H1 (cell line): ENCODE data around the gene PCBP4. TPM values are rescaled to one million over a fixed set of nuclear protein-coding genes. Genes with fewer than 3 reads are reported as not detected.

Experiments
- CTCF ChIA-PET: fragments of 300-600 bp; sonication (Branson Sonifier 250); formaldehyde crosslinking; loops from one replicate; lab custom pipeline; 2021; ENCODE audit not compliant: partially characterized antibody; lab: Charles Lee
- POLR2A ChIA-PET: fragments of 300-600 bp; sonication (Branson Sonifier 250); formaldehyde crosslinking; loops from one replicate; lab custom pipeline; 2021; ENCODE audit warnings: inconsistent platforms; ENCODE audit not compliant: partially characterized antibody; lab: Charles Lee
- DNase-seq, 2 experiments: peaks; one replicate each; pipeline versions ENCODE4 v3.0.0 to v3.0.0-alpha.2; 2010 to 2022; ENCODE audit warnings: low spot score in 2 of 2, low read depth in 1 of 2, mixed read lengths in 1 of 2
- FAIRE-seq: peaks from 2 replicates; lab custom pipeline; 2011; peaks lifted over from hg19 to GRCh38; lab: Jason Lieb, UNC
- H2AFZ ChIP-seq: 2 replicates; pipeline ENCODE4 v1.8.1; 2012; ENCODE audit warnings: low read length, inconsistent platforms
- H2AK5ac ChIP-seq: 2 replicates; pipeline ENCODE4 v1.6.1; 2013; ENCODE audit warnings: low read depth, low read length
- H2BK120ac ChIP-seq: replicated peaks from 2 replicates; pipeline ENCODE3; 2013; ENCODE audit warnings: low read depth, low read length, inconsistent platforms
- H2BK12ac ChIP-seq: 2 replicates; pipeline ENCODE4 v1.6.1; 2013; ENCODE audit warnings: low read depth, low read length
- H2BK15ac ChIP-seq: 2 replicates; pipeline ENCODE4 v1.6.1; 2013; ENCODE audit warnings: low read length
- H2BK20ac ChIP-seq: 2 replicates; pipeline ENCODE4 v1.6.1; 2013; ENCODE audit warnings: low read length
- H2BK5ac ChIP-seq: 2 replicates; pipeline ENCODE4 v1.6.1; 2013; ENCODE audit warnings: low read depth, low read length
- H3K14ac ChIP-seq: 2 replicates; pipeline ENCODE4 v1.6.1; 2013; ENCODE audit warnings: inconsistent platforms; ENCODE audit not compliant: insufficient read length
- H3K18ac ChIP-seq: 2 replicates; pipeline ENCODE4 v1.6.1; 2013; ENCODE audit warnings: low read length; ENCODE audit errors: extremely low read depth
- H3K23ac ChIP-seq: 2 replicates; pipeline ENCODE4 v1.6.1; 2013; ENCODE audit warnings: inconsistent platforms; ENCODE audit not compliant: insufficient read length
- H3K23me2 ChIP-seq: 2 replicates; pipeline ENCODE4 v1.6.1; 2013; ENCODE audit warnings: low read depth, low read length
- H3K27ac ChIP-seq: 2 replicates; pipeline ENCODE4 v1.6.1; 2011; ENCODE audit warnings: low read depth, low read length, inconsistent platforms
- H3K27me3 ChIP-seq, 4 experiments: replicated peaks in 1 of 4; 1 replicate in 1 of 4; 2 replicates in 3 of 4; pipeline versions ENCODE4 v1.6.1 to v1.8.1; 2011 to 2013; ENCODE audit warnings: low read length in 3 of 4, mild to moderate bottlenecking in 3 of 4, inconsistent platforms in 2 of 4, mixed read lengths in 2 of 4, moderate library complexity in 1 of 4; ENCODE audit not compliant: control insufficient read depth in 3 of 4, insufficient read depth in 3 of 4; ENCODE audit errors: extremely low read depth in 1 of 4
- H3K36me3 ChIP-seq, 4 experiments: 2 replicates each; pipeline versions ENCODE4 v1.6.1 to v1.8.1; 2011 to 2013; ENCODE audit warnings: mild to moderate bottlenecking in 4 of 4, low read length in 3 of 4, moderate library complexity in 2 of 4, control low read depth in 1 of 4, inconsistent platforms in 1 of 4; ENCODE audit not compliant: insufficient read depth in 4 of 4, control insufficient read depth in 2 of 4
- H3K4ac ChIP-seq: replicated peaks from 2 replicates; pipeline ENCODE3; 2013; ENCODE audit warnings: low read length, low read depth, mixed read lengths, inconsistent platforms; ENCODE audit not compliant: insufficient read length
- H3K4me1 ChIP-seq, 4 experiments: replicated peaks in 1 of 4; 1 replicate in 1 of 4; 2 replicates in 3 of 4; pipeline versions ENCODE4 v1.6.1 to v1.8.1; 2011 to 2013; ENCODE audit warnings: low read length in 3 of 4, inconsistent platforms in 2 of 4, mixed read lengths in 1 of 4; ENCODE audit not compliant: insufficient read depth in 4 of 4, control insufficient read depth in 3 of 4
- H3K4me2 ChIP-seq, 2 experiments: 2 replicates each; pipeline versions ENCODE4 v1.6.1 to v1.8.1; 2011 to 2013; ENCODE audit warnings: low read depth in 2 of 2, low read length in 2 of 2, control low read depth in 1 of 2, inconsistent platforms in 1 of 2, mild to moderate bottlenecking in 1 of 2; ENCODE audit not compliant: insufficient read depth in 1 of 2
- H3K4me3 ChIP-seq, 4 experiments: fragments of 200-600, 300-600 bp in 1 of 4; sonication (generic), shearing (Covaris generic), sonication (Bioruptor Twin) in 1 of 4; 2 replicates each; pipeline versions ENCODE4 v1.5.1 to v1.8.1; 2011 to 2016; ENCODE audit warnings: low read length in 4 of 4, low read depth in 3 of 4, control low read depth in 2 of 4, inconsistent platforms in 2 of 4, mild to moderate bottlenecking in 2 of 4, mixed read lengths in 1 of 4, moderate library complexity in 1 of 4; ENCODE audit not compliant: insufficient read depth in 2 of 4; ENCODE audit errors: extremely low read depth in 1 of 4
- H3K56ac ChIP-seq: replicated peaks from 2 replicates; pipeline ENCODE3; 2013; ENCODE audit warnings: low read depth, mild to moderate bottlenecking, mixed read lengths, low read length, inconsistent platforms; ENCODE audit not compliant: insufficient read length
- H3K79me1 ChIP-seq: 2 replicates; pipeline ENCODE4 v1.6.1; 2013; ENCODE audit warnings: low read depth, low read length, control low read depth
- H3K79me2 ChIP-seq, 2 experiments: 2 replicates each; pipeline versions ENCODE4 v1.6.1 to v1.8.1; 2012 to 2013; ENCODE audit warnings: low read length in 2 of 2, mild to moderate bottlenecking in 2 of 2, inconsistent platforms in 1 of 2; ENCODE audit not compliant: insufficient read depth in 2 of 2, control insufficient read depth in 1 of 2
- H3K9ac ChIP-seq, 4 experiments: replicated peaks in 1 of 4; 1 replicate in 1 of 4; 2 replicates in 3 of 4; pipeline versions ENCODE4 v1.6.1 to v1.8.1; 2011 to 2013; ENCODE audit warnings: low read depth in 3 of 4, low read length in 3 of 4, control low read depth in 2 of 4, mild to moderate bottlenecking in 2 of 4, moderate library complexity in 2 of 4, inconsistent platforms in 1 of 4; ENCODE audit errors: extremely low read depth in 1 of 4
- H3K9me3 ChIP-seq, 2 experiments: 2 replicates each; pipeline versions ENCODE4 v1.6.1 to v1.8.1; 2012 to 2013; ENCODE audit warnings: mild to moderate bottlenecking in 2 of 2, moderate library complexity in 2 of 2, control low read depth in 1 of 2, inconsistent platforms in 1 of 2, low read depth in 1 of 2, low read length in 1 of 2, mixed read lengths in 1 of 2; ENCODE audit not compliant: insufficient read depth in 2 of 2
- H4K20me1 ChIP-seq, 2 experiments: replicated peaks in 1 of 2; 2 replicates each; pipeline versions ENCODE3 to v1.8.1; 2011 to 2013; ENCODE audit warnings: inconsistent platforms in 2 of 2, low read length in 2 of 2, mild to moderate bottlenecking in 1 of 2; ENCODE audit not compliant: insufficient read depth in 2 of 2, control insufficient read depth in 1 of 2
- H4K5ac ChIP-seq: 2 replicates; pipeline ENCODE4 v1.6.1; 2013; ENCODE audit warnings: low read length, low read depth, mixed read lengths, inconsistent platforms; ENCODE audit not compliant: insufficient read length
- H4K8ac ChIP-seq: 2 replicates; pipeline ENCODE4 v1.8.0; 2013; ENCODE audit warnings: mild to moderate bottlenecking, moderate library complexity, low read length, inconsistent platforms; ENCODE audit not compliant: insufficient read depth; ENCODE audit errors: extremely low read depth
- H4K91ac ChIP-seq: replicated peaks from 2 replicates; pipeline ENCODE3; 2013; ENCODE audit warnings: low read length, mixed read lengths, inconsistent platforms; ENCODE audit not compliant: insufficient read length
- CHD1 ChIP-seq: IDR thresholded peaks from 2 replicates; pipeline ENCODE4 v1.6.1; 2012; ENCODE audit warnings: low read depth, low read length, improper control_type of control experiment
- CTBP2 ChIP-seq: IDR thresholded peaks from 2 replicates; pipeline ENCODE4 v1.7.0; 2011; ENCODE audit warnings: borderline replicate concordance, mild to moderate bottlenecking, moderate library complexity, mixed read lengths, low read length; ENCODE audit not compliant: insufficient read depth, insufficient read length
- PHF8 ChIP-seq: fragments of 200-600 bp; sonication (generic); conservative IDR thresholded peaks from 2 replicates; pipeline ENCODE4 v1.7.1; 2012; ENCODE audit warnings: low read depth, mild to moderate bottlenecking, inconsistent platforms, low read length, moderate library complexity
- SUZ12 ChIP-seq: fragments of 200-600 bp; sonication (generic); IDR thresholded peaks from 2 replicates; pipeline ENCODE4 v1.6.1; 2012; ENCODE audit warnings: mild to moderate bottlenecking, inconsistent platforms, low read length, moderate library complexity, mixed read lengths
- TBP ChIP-seq: IDR thresholded peaks from 2 replicates; pipeline ENCODE4 v1.6.1; 2011; ENCODE audit warnings: low read depth, low read length, improper control_type of control experiment
- ZNF274 ChIP-seq: IDR thresholded peaks from 2 replicates; pipeline ENCODE4 v1.7.0; 2012; ENCODE audit warnings: low read length, borderline replicate concordance; ENCODE audit errors: extremely low read depth
- WGBS, 2 experiments: shearing (Covaris generic) in 1 of 2; methylation state at CpG; one replicate each; pipeline versions ENCODE4 v1.1.6 to v1.1.7; 2013 to 2015; ENCODE audit warnings: low lambda C conversion rate in 2 of 2, mixed read lengths in 2 of 2, inconsistent platforms in 1 of 2, low coverage in 1 of 2, missing lambda C conversion rate in 1 of 2; ENCODE audit not compliant: insufficient replicate concordance in 2 of 2, insufficient coverage in 1 of 2, insufficient read length in 1 of 2; ENCODE audit errors: extremely low coverage in 1 of 2, missing lambda C conversion rate in 1 of 2; 5-methylcytosine and 5-hydroxymethylcytosine counted together
- polyA plus RNA-seq, 7 experiments: library from polyadenylated mRNA; depleted of rRNA in 3 of 7; stranded (reverse) in 5 of 7; unstranded in 2 of 7; fragments of >200 nt in 5 of 7; fragments of 200-250 nt in 2 of 7; gene quantifications; 1 replicate in 5 of 7; 2 replicates in 1 of 7; 4 replicates in 1 of 7; pipeline versions ENCODE4 v1.2.1 to v1.2.3, GENCODE V29; 2011 to 2013; ENCODE audit warnings: missing spikeins in 2 of 7, mixed read lengths in 2 of 7
- total RNA-seq: library from RNA; stranded (reverse); fragmentation: NEBNext Ultra II Directional; extraction: Animal tissue kit (Norgen Biotek cat#: 25700); gene quantifications from 2 replicates; pipeline ENCODE4 v1.2.1, GENCODE V29; 2021
- TF ChIP-seq, protein P1 (sequence below): IDR thresholded peaks from 2 replicates; pipeline ENCODE4 v1.6.1; 2011; ENCODE audit warnings: low read length, improper control_type of control experiment

The PCBP4 gene
- total and polyA plus RNA-seq, 2 of the 8 experiments (the other 6 are each of a cell fraction or from before 2014, with no cell fraction given) = 16.4 to 34.1 TPM

DNA sequence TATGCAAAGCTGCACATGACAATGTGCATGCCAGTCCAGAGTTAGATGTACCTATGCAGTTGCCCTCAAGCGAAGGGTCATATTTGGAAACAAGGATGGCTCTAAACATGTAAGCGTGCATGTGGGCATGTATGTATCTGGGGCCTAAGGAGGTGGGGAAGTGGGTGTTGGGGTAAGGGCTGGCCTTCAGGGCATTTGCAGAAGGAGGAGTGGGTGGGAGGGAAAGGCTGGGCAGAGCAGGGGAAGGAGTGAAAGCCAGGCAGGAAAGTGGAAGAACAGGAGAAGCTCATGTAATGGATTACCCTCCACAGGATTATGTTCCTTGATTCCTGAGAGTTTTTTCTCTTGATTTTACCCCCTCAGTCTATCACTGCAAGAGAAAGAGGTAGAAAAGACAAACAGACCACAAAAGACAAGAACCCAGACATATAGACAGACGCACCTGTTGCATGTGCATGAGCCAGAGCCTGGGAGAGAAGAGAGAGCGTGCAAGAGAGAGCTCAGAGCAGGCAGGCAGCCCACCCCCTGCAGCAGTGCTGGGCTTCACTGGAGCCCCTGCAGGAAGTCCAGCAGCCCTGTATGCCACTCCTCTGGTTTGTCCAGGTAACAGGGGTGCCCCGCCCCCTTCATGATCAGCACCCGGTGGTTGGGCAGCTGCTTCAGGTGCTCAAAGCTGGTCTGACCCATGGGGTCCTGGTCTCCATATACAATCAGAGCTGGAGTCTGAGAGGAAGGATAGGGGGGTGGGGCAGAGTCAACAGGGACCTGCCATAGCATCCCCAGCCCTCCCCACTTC is 1.8 kb upstream of the PCBP4 start:
- Histone ChIP-seq H2BK5ac (peak overlapping the region; percentile 49), H4K8ac (peak overlapping the region; percentile 90), H3K4me3 (peak overlapping the region in 2 of 4 experiments; percentile 36 to 90; a peak in 5 of 8 replicates), H2AK5ac (peak overlapping the region; percentile 46; the same call in 1 of the 2 replicates), H3K27me3 (peaks cover 0 to 9% (median 4%) of the 10 kb centered on the region in 4 experiments; a peak in 4 of 7 replicates), H2BK20ac (peak overlapping the region; percentile 24), H4K5ac (peak overlapping the region; percentile 91), H3K4me1 (peaks cover 12 to 43% (median 31%) of the 10 kb centered on the region in 4 experiments), H3K18ac (peak overlapping the region; percentile 98), H2BK12ac (peak overlapping the region; percentile 95), H2BK120ac (peak overlapping the region; percentile 45), H3K9ac (peak overlapping the region in 3 of 4 experiments; percentile 34 to 60 (median 55); a peak in 6 of 7 replicates), H2BK15ac (no peak overlapping the region; the same call in 1 of the 2 replicates), H3K4me2 (peak overlapping the region; percentile 85 to 90), H3K79me2 (no peaks in the 10 kb centered on the region), H3K79me1 (no peaks in the 10 kb centered on the region), H4K20me1 (peaks cover 0 to 5% of the 10 kb centered on the region in 2 experiments), H4K91ac (peak overlapping the region; percentile 96), H3K23me2 (peaks cover 13% of the 10 kb centered on the region; the same call in 1 of the 2 replicates), H3K9me3 (no peaks in the 10 kb centered on the region; a peak in 1 of 4 replicates), H3K14ac (no peak overlapping the region), H3K23ac (no peak overlapping the region), H3K27ac (no peak overlapping the region), H2AFZ (no peak overlapping the region), H3K56ac (no peak overlapping the region), H3K36me3 (no peaks in the 10 kb centered on the region), H3K4ac (peak overlapping the region; percentile 69)
- WGBS, 2 experiments = 79% methylated on average over 6 of the region's 6 CpGs; no CpG with 5 or more reads in 1 of the 2 experiments
- POLR2A ChIA-PET = interaction anchor here (0.8 to 29.3 kb wide), 14 partner anchors 10 to 1604 kb away, joined by 3 to 923 read pairs (median 4); partner anchors contain the start of genes ABHD14A, ABHD14B, ACY1 and DCAF1
- no peak for DNase-seq
- TF ChIP-seq SUZ12 (no peak), CHD1 (no peak), CTBP2 (no peak), ZNF274 (no peak), PHF8 (no peak), TBP (no peak)
- TF ChIP-seq, protein P1, sequence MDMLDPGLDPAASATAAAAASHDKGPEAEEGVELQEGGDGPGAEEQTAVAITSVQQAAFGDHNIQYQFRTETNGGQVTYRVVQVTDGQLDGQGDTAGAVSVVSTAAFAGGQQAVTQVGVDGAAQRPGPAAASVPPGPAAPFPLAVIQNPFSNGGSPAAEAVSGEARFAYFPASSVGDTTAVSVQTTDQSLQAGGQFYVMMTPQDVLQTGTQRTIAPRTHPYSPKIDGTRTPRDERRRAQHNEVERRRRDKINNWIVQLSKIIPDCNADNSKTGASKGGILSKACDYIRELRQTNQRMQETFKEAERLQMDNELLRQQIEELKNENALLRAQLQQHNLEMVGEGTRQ = no peak
- no peak for FAIRE-seq
- CTCF ChIA-PET = interaction anchor here (0.6 to 10.5 kb wide), 14 partner anchors 9 to 250 kb away, joined by 3 to 66 read pairs (median 5); partner anchors contain the start of genes ACY1, GPR62, PARP3 and RPL29
